Rectal smooth muscle tissue (tissue), 1 donor: Measurements from ENCODE around the gene AGPS.

Experiments
- H3K27ac ChIP-seq: one replicate; pipeline ENCODE4 v1.7.0; 2013; ENCODE audit warnings: low read depth, low read length, inconsistent platforms
- H3K27me3 ChIP-seq: one replicate; pipeline ENCODE4 v1.7.0; 2013; ENCODE audit warnings: low read length; ENCODE audit not compliant: control insufficient read depth, insufficient read depth
- H3K36me3 ChIP-seq: one replicate; pipeline ENCODE4 v1.7.0; 2013; ENCODE audit warnings: low read length; ENCODE audit not compliant: control insufficient read depth, insufficient read depth
- H3K4me1 ChIP-seq: one replicate; pipeline ENCODE4 v1.7.0; 2013; ENCODE audit warnings: low read length; ENCODE audit not compliant: control insufficient read depth, insufficient read depth
- H3K4me3 ChIP-seq: one replicate; pipeline ENCODE4 v1.7.0; 2013; ENCODE audit warnings: low read length
- H3K9ac ChIP-seq: one replicate; pipeline ENCODE4 v1.7.0; 2013; ENCODE audit warnings: low read length

Gene AGPS

GRCh38 chr2:177393824-177394593 is 1.4 kb downstream of the AGPS start:
- Histone ChIP-seq H3K9ac (no peak overlapping the region), H3K4me1 (peaks cover 12% of the 10 kb centered on the region), H3K27ac (no peak overlapping the region)

GRCh38 chr2:177394594-177394973 is 2.0 kb downstream of the AGPS start:
- no peaks in the 10 kb centered on the region for H3K36me3 ChIP-seq
- H3K4me3 ChIP-seq: no peak overlapping the region
- no peaks in the 10 kb centered on the region for H3K27me3 ChIP-seq
- no peak overlapping the region for H3K9ac ChIP-seq
- no peak overlapping the region for H3K27ac ChIP-seq
- H3K4me1 ChIP-seq: peaks cover 12% of the 10 kb centered on the region

More at GRCh38 chr2:177393824-177394593, 1.4 kb downstream of the AGPS start:
- no peaks in the 10 kb centered on the region for H3K36me3 ChIP-seq
- peak overlapping the region; percentile 78 for H3K4me3 ChIP-seq
- no peaks in the 10 kb centered on the region for H3K27me3 ChIP-seq

GRCh38 chr2:177395351-177396065 is 2.9 kb downstream of the AGPS start:
- Histone ChIP-seq H3K4me3 (no peak overlapping the region), H3K4me1 (peaks cover 12% of the 10 kb centered on the region), H3K9ac (no peak overlapping the region), H3K27ac (no peak overlapping the region), H3K27me3 (no peaks in the 10 kb centered on the region), H3K36me3 (no peaks in the 10 kb centered on the region)

- Histone ChIP-seq H3K9ac (no peak overlapping the region), H3K27ac (no peak overlapping the region), H3K4me1 (peaks cover 12% of the 10 kb centered on the region), H3K27me3 (no peaks in the 10 kb centered on the region), H3K4me3 (no peak overlapping the region), H3K36me3 (no peaks in the 10 kb centered on the region)
Observed at GRCh38 chr2:177396703-177397460, 4.3 kb downstream of the AGPS start.

- Histone ChIP-seq H3K4me3 (no peak overlapping the region), H3K9ac (no peak overlapping the region), H3K27ac (peak overlapping the region; percentile 10), H3K36me3 (no peaks in the 10 kb centered on the region), H3K27me3 (no peaks in the 10 kb centered on the region), H3K4me1 (peaks cover 12% of the 10 kb centered on the region)
Observed at GRCh38 chr2:177397481-177398289, 5.1 kb downstream of the AGPS start.

GRCh38 chr2:177398290-177398683 is 5.7 kb downstream of the AGPS start:
- H3K27ac ChIP-seq: no peak overlapping the region
- H3K9ac ChIP-seq: no peak overlapping the region
- no peaks in the 10 kb centered on the region for H3K27me3 ChIP-seq
- no peak overlapping the region for H3K4me3 ChIP-seq
- H3K4me1 ChIP-seq: peaks cover 11% of the 10 kb centered on the region
- no peaks in the 10 kb centered on the region for H3K36me3 ChIP-seq

GRCh38 chr2:177398791-177399190 is 6.2 kb downstream of the AGPS start:
- no peak overlapping the region for H3K9ac ChIP-seq
- H3K4me3 ChIP-seq: no peak overlapping the region
- no peak overlapping the region for H3K27ac ChIP-seq
- H3K36me3 ChIP-seq: no peaks in the 10 kb centered on the region
- H3K4me1 ChIP-seq: peaks cover 7% of the 10 kb centered on the region
- no peaks in the 10 kb centered on the region for H3K27me3 ChIP-seq

GRCh38 chr2:177399376-177399775 is 6.8 kb downstream of the AGPS start:
- Histone ChIP-seq H3K27ac (no peak overlapping the region), H3K4me1 (peaks cover 6% of the 10 kb centered on the region), H3K36me3 (no peaks in the 10 kb centered on the region), H3K4me3 (no peak overlapping the region), H3K27me3 (no peaks in the 10 kb centered on the region), H3K9ac (no peak overlapping the region)

GRCh38 chr2:177400337-177400923 is 7.9 kb downstream of the AGPS start:
- H3K36me3 ChIP-seq: no peaks in the 10 kb centered on the region
- H3K9ac ChIP-seq: no peak overlapping the region
- H3K27me3 ChIP-seq: no peaks in the 10 kb centered on the region
- peaks cover 2% of the 10 kb centered on the region for H3K4me1 ChIP-seq
- no peak overlapping the region for H3K4me3 ChIP-seq
- H3K27ac ChIP-seq: no peak overlapping the region

GRCh38 chr2:177402096-177402495 is 9.5 kb downstream of the AGPS start:
- H3K4me1 ChIP-seq: peaks cover 2% of the 10 kb centered on the region
- no peaks in the 10 kb centered on the region for H3K36me3 ChIP-seq
- H3K4me3 ChIP-seq: no peak overlapping the region
- H3K9ac ChIP-seq: no peak overlapping the region
- no peaks in the 10 kb centered on the region for H3K27me3 ChIP-seq
- H3K27ac ChIP-seq: no peak overlapping the region

- Histone ChIP-seq H3K4me3 (no peak overlapping the region), H3K36me3 (no peaks in the 10 kb centered on the region), H3K27me3 (no peaks in the 10 kb centered on the region), H3K4me1 (peaks cover 2% of the 10 kb centered on the region), H3K27ac (no peak overlapping the region), H3K9ac (no peak overlapping the region)
Observed at GRCh38 chr2:177403838-177404237, 11.3 kb downstream of the AGPS start.
